GM23338 (cell line): Measurements from ENCODE around the gene LMO1. TPM values are rescaled to one million over a fixed set of nuclear protein-coding genes. Genes with fewer than 3 reads are reported as not detected.

Experiments used
- ATAC-seq: fragments of 200-7000 bp; cut with Tn5 transposase; 3 replicates; pipeline ENCODE4 v1.9.1; 2020
- DNase-seq: peaks from one replicate; pipeline ENCODE4 v3.0.0-alpha.2; 2015; ENCODE audit warnings: low spot score
- H2AFZ ChIP-seq: fragments of 200-600 bp; sonication (generic); 2 replicates; pipeline ENCODE4 v1.8.0; 2016; ENCODE audit warnings: antibody characterized with exemption, mild to moderate bottlenecking, moderate library complexity
- H3F3A ChIP-seq: fragments of 200-600 bp; sonication (generic); replicated peaks from 2 replicates; pipeline ENCODE4 v1.8.0; 2017; ENCODE audit warnings: antibody characterized with exemption, mixed run types, low read depth
- H3K27ac ChIP-seq: fragments of 200-600 bp; sonication (generic); 2 replicates; pipeline ENCODE4 v1.6.1; 2016; ENCODE audit warnings: low read depth
- H3K27me3 ChIP-seq: fragments of 200-600 bp; sonication (generic); 2 replicates; pipeline ENCODE4 v1.8.0; 2016; ENCODE audit warnings: mild to moderate bottlenecking, mixed run types, moderate library complexity; ENCODE audit not compliant: insufficient read depth
- H3K36me3 ChIP-seq: fragments of 200-600 bp; sonication (generic); 2 replicates; pipeline ENCODE4 v1.8.0; 2016; ENCODE audit warnings: mild to moderate bottlenecking; ENCODE audit not compliant: insufficient read depth
- H3K4me1 ChIP-seq: fragments of 200-600 bp; sonication (generic); 2 replicates; pipeline ENCODE4 v1.8.0; 2016; ENCODE audit warnings: mild to moderate bottlenecking, moderate library complexity; ENCODE audit not compliant: insufficient read depth
- H3K4me2 ChIP-seq: fragments of 200-600 bp; sonication (generic); 2 replicates; pipeline ENCODE4 v1.7.1; 2017; ENCODE audit warnings: mixed run types
- H3K4me3 ChIP-seq: fragments of 200-600 bp; sonication (generic); 2 replicates; pipeline ENCODE4 v1.6.1; 2016; ENCODE audit warnings: mixed run types
- H3K79me2 ChIP-seq: fragments of 200-600 bp; sonication (generic); replicated peaks from 2 replicates; pipeline ENCODE4 v1.8.0; 2017; ENCODE audit warnings: mild to moderate bottlenecking; ENCODE audit not compliant: insufficient read depth
- H3K9me2 ChIP-seq: fragments of 200-600 bp; sonication (generic); 2 replicates; pipeline ENCODE4 v1.8.0; 2017; ENCODE audit not compliant: insufficient read depth
- H4K20me1 ChIP-seq: fragments of 200-600 bp; sonication (generic); replicated peaks from 2 replicates; pipeline ENCODE4 v1.8.0; 2017; ENCODE audit warnings: mild to moderate bottlenecking; ENCODE audit not compliant: insufficient read depth
- H3K27ac Mint-ChIP-seq: 2 replicates; pipeline ENCODE4 v1.8.0; 2020; ENCODE audit warnings: inconsistent platforms, mild to moderate bottlenecking, moderate library complexity, mixed read lengths
- H3K27me3 Mint-ChIP-seq: 3 replicates; pipeline ENCODE4 v1.8.0; 2022; ENCODE audit warnings: low read depth, mild to moderate bottlenecking, moderate library complexity, mixed read lengths, inconsistent platforms; ENCODE audit not compliant: insufficient read depth, poor library complexity
- H3K36me3 Mint-ChIP-seq: 3 replicates; pipeline ENCODE4 v1.8.0; 2021; ENCODE audit warnings: low read depth, mild to moderate bottlenecking, inconsistent platforms, moderate library complexity, mixed read lengths
- H3K4me1 Mint-ChIP-seq: 3 replicates; pipeline ENCODE4 v1.8.0; 2020; ENCODE audit warnings: mild to moderate bottlenecking, inconsistent platforms, mixed read lengths
- H3K4me3 Mint-ChIP-seq: 3 replicates; pipeline ENCODE4 v1.8.0; 2021; ENCODE audit warnings: moderate library complexity, mild to moderate bottlenecking, inconsistent platforms, mixed read lengths
- H3K9me3 Mint-ChIP-seq: 3 replicates; pipeline ENCODE4 v1.8.0; 2020; ENCODE audit warnings: moderate library complexity, mild to moderate bottlenecking, inconsistent platforms, mixed read lengths
- CREB1 ChIP-seq: fragments of 250-450 bp; sonication (Bioruptor Pico); IDR thresholded peaks from 2 replicates; pipeline ENCODE4 v1.5.0; 2020; ENCODE audit warnings: low read depth, mild to moderate bottlenecking, moderate library complexity
- CTCF ChIP-seq, 2 experiments: fragments of 200-600 bp in 1 of 2; sonication (generic) in 1 of 2; conservative IDR thresholded peaks; 2 replicates each; pipeline versions ENCODE4 v1.5.1 to v1.6.1; 2016 to 2017; ENCODE audit warnings: antibody characterized with exemption in 2 of 2, low read depth in 2 of 2, mild to moderate bottlenecking in 2 of 2, moderate library complexity in 1 of 2
- ETS1 ChIP-seq: IDR thresholded peaks from 2 replicates; pipeline ENCODE4 v1.6.1; 2016; ENCODE audit warnings: antibody characterized with exemption
- EZH2 ChIP-seq: fragments of 200-600 bp; sonication (generic); IDR thresholded peaks from one replicate; pipeline ENCODE4 v1.8.0; 2017; ENCODE audit warnings: antibody characterized with exemption, mild to moderate bottlenecking, low read depth; ENCODE audit not compliant: unreplicated experiment
- EZH2phosphoT487 ChIP-seq: fragments of 200-600 bp; sonication (generic); IDR thresholded peaks from one replicate; pipeline ENCODE4 v1.8.1; 2018; ENCODE audit warnings: antibody characterized with exemption; ENCODE audit not compliant: unreplicated experiment
- JUNB ChIP-seq: IDR thresholded peaks from one replicate; pipeline ENCODE4 v1.6.1; 2016; ENCODE audit warnings: antibody characterized with exemption; ENCODE audit not compliant: unreplicated experiment
- NANOG ChIP-seq: IDR thresholded peaks from 2 replicates; pipeline ENCODE4 v1.6.1; 2016; ENCODE audit warnings: antibody characterized with exemption, borderline replicate concordance
- POLR2AphosphoS5 ChIP-seq: IDR thresholded peaks from 2 replicates; pipeline ENCODE4 v1.6.1; 2016; ENCODE audit warnings: antibody characterized with exemption, low read depth
- REST ChIP-seq: IDR thresholded peaks from one replicate; pipeline ENCODE4 v1.6.1; 2018; ENCODE audit warnings: antibody characterized with exemption; ENCODE audit not compliant: unreplicated experiment
- STAT1 ChIP-seq: IDR thresholded peaks from one replicate; pipeline ENCODE4 v1.6.1; 2016; ENCODE audit warnings: antibody characterized with exemption; ENCODE audit not compliant: unreplicated experiment
- ZNF331 ChIP-seq: fragments of 250-450 bp; sonication (Bioruptor Pico); IDR thresholded peaks from 2 replicates; pipeline ENCODE4 v1.5.0; 2020; ENCODE audit warnings: low read depth, mild to moderate bottlenecking, moderate library complexity
- polyA plus RNA-seq: library from polyadenylated mRNA; unstranded; fragments of >200 nt; fragmentation: Nextera tagmentation; extraction: Ambion mirVana; gene quantifications from 2 replicates; pipeline ENCODE4 v1.2.1, GENCODE V29; 2016
- total RNA-seq: library from RNA; depleted of rRNA; stranded (reverse); fragments of >200 nt; shearing (Covaris generic); gene quantifications from 2 replicates; pipeline ENCODE4 v1.2.3, GENCODE V29; 2014

LMO1 gene
- total and polyA plus RNA-seq, 2 experiments from 2014 or later = 0.40 TPM; not detected in 1

GRCh38 chr11:8259306-8259959, 4.2 kb downstream of the LMO1 start:
- Histone ChIP-seq H4K20me1 (no peaks in the 10 kb centered on the region), H3K9me2 (no peaks in the 10 kb centered on the region), H2AFZ (no peak overlapping the region), H3K27ac (no peak overlapping the region), H3K79me2 (no peaks in the 10 kb centered on the region), H3K36me3 (no peaks in the 10 kb centered on the region), H3K4me2 (no peak overlapping the region), H3K27me3 (peaks cover 53% of the 10 kb centered on the region), H3K4me1 (no peaks in the 10 kb centered on the region; the same call in 1 of the 2 replicates), H3F3A (0 out of 2 replicates have a peak, but pooled peaks cover 3% of the 10 kb centered on the region), H3K4me3 (no peak overlapping the region)
- no peak overlapping the region for H3K4me3 Mint-ChIP-seq
- TF ChIP-seq REST = no peak
- no peak for TF ChIP-seq ZNF331 (CRISPR knock-in tag)
- no peak for TF ChIP-seq ETS1
- no peak for TF ChIP-seq EZH2phosphoT487
- TF ChIP-seq EZH2 = no peak
- TF ChIP-seq NANOG = no peak
- no peak for TF ChIP-seq STAT1
- no peak for TF ChIP-seq JUNB
- no peak for TF ChIP-seq POLR2AphosphoS5
- no peak for TF ChIP-seq CREB1 (CRISPR knock-in tag)
- TF ChIP-seq CTCF (conservative IDR thresholded peaks at IDR 0.05; ENCODE audit: low read depth in 2 of 2) = no peak
- H3K9me3 Mint-ChIP-seq = no peaks in the 10 kb centered on the region
- DNase-seq = no peak
- no peak overlapping the region for H3K27ac Mint-ChIP-seq
- no peaks in the 10 kb centered on the region for H3K36me3 Mint-ChIP-seq
- H3K27me3 Mint-ChIP-seq = peaks cover 45% of the 10 kb centered on the region
- ATAC-seq = no peak
- H3K4me1 Mint-ChIP-seq = peaks cover 6% of the 10 kb centered on the region; the same call in 2 of the 3 replicates
